ENCODE data around the gene SH2D6.

SH2D6 gene

GRCh38 chr2:85397925-85398331 lies 20.6 kb upstream of the SH2D6 start:
- TF ChIP-seq CTCF (IDR thresholded peaks at IDR 0.05; ENCODE audit: borderline replicate concordance, insufficient read depth, low read depth, low read length), result no peak

GRCh38 chr2:85398426-85399182 lies 19.9 kb upstream of the SH2D6 start:
- no peak overlapping the region for H3K4me3 ChIP-seq (ENCODE audit: low read depth, low read length)
- TF ChIP-seq CTCF (IDR thresholded peaks at IDR 0.05; ENCODE audit: borderline replicate concordance, insufficient read depth, low read depth, low read length), result no peak

More at GRCh38 chr2:85397925-85398331, 20.6 kb upstream of the SH2D6 start:
- no peak overlapping the region for H3K4me3 ChIP-seq (ENCODE audit: low read depth, low read length)

GRCh38 chr2:85399183-85399455 lies 19.4 kb upstream of the SH2D6 start:
- H3K4me3 ChIP-seq (ENCODE audit: low read depth, low read length), result no peak overlapping the region
- no peak for TF ChIP-seq CTCF (IDR thresholded peaks at IDR 0.05; ENCODE audit: borderline replicate concordance, insufficient read depth, low read depth, low read length)

GRCh38 chr2:85400023-85400422 lies 18.5 kb upstream of the SH2D6 start:
- H3K4me3 ChIP-seq (ENCODE audit: low read depth, low read length), result no peak overlapping the region
- no peak for TF ChIP-seq CTCF (IDR thresholded peaks at IDR 0.05; ENCODE audit: borderline replicate concordance, insufficient read depth, low read depth, low read length)

- TF ChIP-seq CTCF (IDR thresholded peaks at IDR 0.05; ENCODE audit: borderline replicate concordance, insufficient read depth, low read depth, low read length), result no peak
- no peak overlapping the region for H3K4me3 ChIP-seq (ENCODE audit: low read depth, low read length)
Measured at GRCh38 chr2:85400541-85401463, 17.7 kb upstream of the SH2D6 start.

GRCh38 chr2:85401464-85401805 lies 17.1 kb upstream of the SH2D6 start:
- H3K4me3 ChIP-seq (ENCODE audit: low read depth, low read length), result no peak overlapping the region
- no peak for TF ChIP-seq CTCF (IDR thresholded peaks at IDR 0.05; ENCODE audit: borderline replicate concordance, insufficient read depth, low read depth, low read length)

- no peak for TF ChIP-seq CTCF (IDR thresholded peaks at IDR 0.05; ENCODE audit: borderline replicate concordance, insufficient read depth, low read depth, low read length)
- no peak overlapping the region for H3K4me3 ChIP-seq (ENCODE audit: low read depth, low read length)
Measured at GRCh38 chr2:85401844-85402243, 16.7 kb upstream of the SH2D6 start.
